GM12872 (cell line): Measurements from ENCODE around the gene CIAO1.

Source experiments
- CTCF ChIP-seq: IDR thresholded peaks from 3 replicates; pipeline ENCODE4 v1.5.1; 2011; ENCODE audit warnings: low read depth, mild to moderate bottlenecking, low read length, moderate library complexity; ENCODE audit not compliant: insufficient read depth

Gene CIAO1

GRCh38 chr2:96265840-96266679 is at the start of gene CIAO1, which contains the start of gene TMEM127:
CIAO1 (plus strand) TSS chr2:96266225; CDS start chr2:96266351, 126 bp downstream.
TMEM127 (minus strand) TSS chr2:96265997; CDS start chr2:96265381, 616 bp downstream.
- TF ChIP-seq CTCF, result peak; percentile 66

GRCh38 chr2:96218508-96219131 is 47.4 kb upstream of the CIAO1 start:
- TF ChIP-seq CTCF, result no peak

GRCh38 chr2:96225016-96225533 is 41.0 kb upstream of the CIAO1 start:
- no peak for TF ChIP-seq CTCF

GRCh38 chr2:96231316-96231715 is 34.7 kb upstream of the CIAO1 start:
- no peak for TF ChIP-seq CTCF

GRCh38 chr2:96233436-96233835 is 32.6 kb upstream of the CIAO1 start:
- TF ChIP-seq CTCF, result no peak

GRCh38 chr2:96233880-96234316 is 32.1 kb upstream of the CIAO1 start:
- peak; percentile 67 for TF ChIP-seq CTCF

GRCh38 chr2:96236882-96237281 is 29.1 kb upstream of the CIAO1 start:
- TF ChIP-seq CTCF, result no peak
